GM12875 (cell line): ENCODE data around the gene SEMA3E.

Experiments used
- H3K4me3 ChIP-seq: one replicate; pipeline ENCODE4 v1.5.1; 2011; ENCODE audit warnings: low read depth, low read length, control low read depth
- CTCF ChIP-seq: IDR thresholded peaks from 2 replicates; pipeline ENCODE4 v1.5.1; 2011; ENCODE audit warnings: low read depth, mild to moderate bottlenecking, control low read depth, inconsistent platforms, low read length, moderate library complexity, borderline replicate concordance; ENCODE audit not compliant: insufficient read depth

Gene SEMA3E

DNA sequence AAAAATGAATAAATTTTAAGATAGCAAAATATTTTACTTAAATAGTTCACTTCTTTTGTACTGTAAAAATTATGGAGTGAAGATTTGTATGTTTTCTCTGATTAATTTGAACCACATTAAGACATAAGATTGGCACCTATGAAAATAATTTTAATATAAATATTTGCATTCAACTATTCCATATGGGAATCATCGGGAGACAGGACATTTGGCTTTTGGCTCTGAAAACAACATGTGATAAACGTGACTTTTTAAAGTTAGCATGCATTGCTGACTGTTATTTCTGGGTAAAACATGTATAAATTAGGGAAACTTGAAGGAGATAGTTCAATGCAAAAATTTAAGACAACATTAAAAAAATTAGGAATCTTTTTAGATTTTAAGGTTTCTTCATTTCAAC is 117.2 kb downstream of the SEMA3E start:
- no peak overlapping the region for H3K4me3 ChIP-seq

GRCh38 chr7:83528925-83529423 is 120.0 kb downstream of the SEMA3E start:
- H3K4me3 ChIP-seq: no peak overlapping the region
- no peak for TF ChIP-seq CTCF

More for the DNA sequence above, 117.2 kb downstream of the SEMA3E start:
- TF ChIP-seq CTCF: no peak

DNA sequence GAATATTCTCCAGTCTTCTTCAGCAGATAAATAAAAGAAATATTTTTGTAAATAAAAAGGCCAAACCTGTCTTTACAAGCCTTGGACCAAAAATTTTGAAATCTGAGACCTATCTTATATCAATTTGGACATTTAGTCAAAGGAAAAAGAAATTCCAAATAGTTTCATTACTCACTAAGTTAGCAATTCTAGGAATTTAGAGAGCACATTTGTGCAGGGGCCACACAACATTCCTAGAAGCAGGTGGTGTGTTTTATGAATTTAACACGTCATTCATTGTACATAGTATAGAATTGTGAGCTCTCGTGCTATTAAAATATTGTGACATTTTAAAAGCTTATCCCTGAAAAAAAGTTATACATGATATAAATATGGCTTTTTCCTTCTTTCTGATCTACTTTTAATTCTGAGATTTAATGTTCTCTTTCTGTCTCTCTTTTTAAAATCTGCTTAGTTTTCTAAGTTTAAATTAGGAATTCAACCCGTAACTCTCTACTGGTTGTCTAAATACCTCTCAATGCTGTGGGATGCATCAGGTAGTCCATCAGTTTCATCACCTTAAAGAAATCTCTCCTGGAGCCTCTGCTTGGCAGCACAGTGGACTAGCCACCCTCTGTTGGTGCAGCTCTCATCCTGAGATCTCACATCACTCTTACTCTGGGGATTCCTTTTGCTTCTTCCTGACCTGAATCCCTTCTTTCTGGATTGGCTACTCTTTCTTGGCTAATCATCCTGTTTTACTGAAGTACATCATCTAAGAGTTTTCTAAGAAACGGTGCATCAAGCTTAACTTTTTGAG is 124.5 kb downstream of the SEMA3E start:
- no peak overlapping the region for H3K4me3 ChIP-seq
- no peak for TF ChIP-seq CTCF

DNA sequence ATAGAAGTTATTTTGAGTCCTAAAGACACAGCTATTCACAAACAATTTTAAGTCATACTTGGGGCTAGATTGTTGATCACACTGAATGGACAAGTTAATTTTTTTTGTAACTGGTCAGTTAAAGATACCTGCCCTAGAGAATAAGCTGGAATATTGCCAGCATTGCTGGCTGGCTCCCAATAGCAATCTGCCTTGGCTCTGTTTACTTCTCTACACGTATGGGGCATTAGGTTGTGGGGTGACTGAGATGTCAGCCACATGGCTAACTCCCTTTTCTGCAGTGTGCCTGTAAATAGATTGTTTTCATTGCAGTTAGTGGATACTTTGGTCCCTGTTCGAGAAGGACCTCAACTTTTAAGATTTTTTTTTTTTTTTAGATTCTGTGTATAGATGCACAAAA is 128.2 kb downstream of the SEMA3E start:
- H3K4me3 ChIP-seq: no peak overlapping the region
- no peak for TF ChIP-seq CTCF

GRCh38 chr7:83519240-83519639 is 129.7 kb downstream of the SEMA3E start:
- H3K4me3 ChIP-seq: no peak overlapping the region
- no peak for TF ChIP-seq CTCF

GRCh38 chr7:83517035-83517700 is 131.8 kb downstream of the SEMA3E start:
- no peak for TF ChIP-seq CTCF
- H3K4me3 ChIP-seq: no peak overlapping the region
